ENCODE results near the gene CELA2A.
"Not testable (repeated sequence)": the region's sequence is repeated elsewhere in the genome, so short reads cannot be mapped to it uniquely, and the experiment has no call there.

Gene CELA2A

GRCh38 chr1:15469821-15470448 is 13.4 kb downstream of the CELA2A start:
- DNase-seq (ENCODE audit: low read depth), result not testable (repeated sequence)

GRCh38 chr1:15471067-15471466 is 14.5 kb downstream of the CELA2A start:
- not testable (repeated sequence) for DNase-seq (ENCODE audit: low read depth)

GRCh38 chr1:15471723-15472122 is 15.2 kb downstream of the CELA2A start:
- DNase-seq (ENCODE audit: low read depth), result not testable (repeated sequence)

GRCh38 chr1:15472587-15472986 is 16.1 kb downstream of the CELA2A start:
- no peak for DNase-seq (ENCODE audit: low read depth)

GRCh38 chr1:15475752-15476314 is 19.3 kb downstream of the CELA2A start, which contains the start of gene CELA2B:
Gene CELA2B, plus strand, starts transcription at chr1:15476104. Its CDS starts 22 bp downstream, at chr1:15476126.
- no peak for DNase-seq (ENCODE audit: low read depth)

GRCh38 chr1:15476927-15477326 is 20.4 kb downstream of the CELA2A start:
- no peak for DNase-seq (ENCODE audit: low read depth)

- no peak for DNase-seq (ENCODE audit: low read depth)
Observed at GRCh38 chr1:15477646-15478212, 21.2 kb downstream of the CELA2A start.

GRCh38 chr1:15479654-15480347 is 23.3 kb downstream of the CELA2A start:
- no peak for DNase-seq (ENCODE audit: low read depth)

- not testable (repeated sequence) for DNase-seq (ENCODE audit: low read depth)
Observed at GRCh38 chr1:15482455-15482854, 25.9 kb downstream of the CELA2A start.

GRCh38 chr1:15482983-15483543 is 26.5 kb downstream of the CELA2A start:
- DNase-seq (ENCODE audit: low read depth), result not testable (repeated sequence)

GRCh38 chr1:15483971-15484370 is 27.4 kb downstream of the CELA2A start:
- DNase-seq (ENCODE audit: low read depth), result no peak

- DNase-seq (ENCODE audit: low read depth), result not testable (repeated sequence)
Observed at GRCh38 chr1:15484443-15484842, 27.9 kb downstream of the CELA2A start.

- no peak for DNase-seq (ENCODE audit: low read depth)
Observed at GRCh38 chr1:15485636-15486035, 29.1 kb downstream of the CELA2A start.

- not testable (repeated sequence) for DNase-seq (ENCODE audit: low read depth)
Observed at GRCh38 chr1:15486844-15487610, 30.5 kb downstream of the CELA2A start.

- no peak for DNase-seq (ENCODE audit: low read depth)
Observed at GRCh38 chr1:15488371-15488770, 31.8 kb downstream of the CELA2A start.

- DNase-seq (ENCODE audit: low read depth), result no peak
Observed at GRCh38 chr1:15489052-15489736, 32.7 kb downstream of the CELA2A start.

- DNase-seq (ENCODE audit: low read depth), result not testable (repeated sequence)
Observed at GRCh38 chr1:15491010-15491409, 34.5 kb downstream of the CELA2A start.

- no peak for DNase-seq (ENCODE audit: low read depth)
Observed at GRCh38 chr1:15492596-15492995, 36.1 kb downstream of the CELA2A start.

GRCh38 chr1:15493869-15494390 is 37.4 kb downstream of the CELA2A start:
- DNase-seq (ENCODE audit: low read depth), result no peak

GRCh38 chr1:15500184-15501178 is 43.9 kb downstream of the CELA2A start:
- no peak for DNase-seq (ENCODE audit: low read depth)
